GM18511 (cell line): Measurements from ENCODE around the gene AKAP13.

Source experiments
- ATAC-seq: cut with Tn5 transposase; IDR thresholded peaks from one replicate; pipeline ENCODE4 v1.9.1; 2021; ENCODE audit warnings: mild to moderate bottlenecking, moderate library complexity; ENCODE audit not compliant: unreplicated experiment

Gene AKAP13

DNA sequence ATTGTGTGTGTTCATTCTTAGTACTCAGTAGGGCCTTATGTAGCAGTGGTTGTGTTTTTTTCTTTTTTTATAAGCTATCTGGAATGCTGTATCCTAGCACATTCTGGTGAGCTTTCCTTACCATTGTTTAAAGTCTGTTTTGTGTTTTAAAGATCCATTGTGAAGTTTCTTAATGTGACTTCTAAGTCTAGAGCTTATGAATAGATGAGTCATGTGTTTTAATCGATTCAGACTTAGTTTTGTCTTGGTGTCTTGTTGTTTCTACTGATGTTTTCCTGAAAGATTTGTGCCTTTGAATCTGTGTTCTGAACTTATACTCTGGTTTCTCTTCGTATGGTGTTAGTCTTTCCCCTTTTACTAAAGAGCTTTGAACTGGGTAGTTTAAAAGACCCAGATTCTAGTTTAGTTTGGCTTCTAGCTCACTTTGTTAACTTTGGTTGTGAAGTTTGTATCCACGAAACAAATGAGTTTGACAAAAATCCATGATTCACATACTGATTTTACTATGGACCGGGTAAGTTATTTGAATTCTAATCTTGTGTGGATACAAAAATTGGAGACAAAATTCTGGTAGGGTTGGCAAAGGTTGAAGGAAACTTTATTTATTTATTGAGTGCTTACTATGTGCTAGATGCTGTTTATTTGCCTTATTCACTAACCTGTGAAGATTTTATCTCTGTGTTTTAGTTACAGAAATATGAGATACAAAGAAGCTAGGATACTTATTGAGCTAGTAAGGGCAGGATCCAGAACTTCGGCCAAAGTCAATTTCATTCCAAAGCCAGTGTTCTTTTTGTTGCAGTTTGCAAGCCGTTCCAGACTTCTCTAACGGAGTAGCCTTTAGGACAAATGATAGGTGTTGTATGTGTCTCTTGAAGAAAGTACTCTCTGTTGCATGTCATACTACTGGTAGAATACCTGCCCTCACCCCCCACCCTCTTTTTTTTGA lies 24.8 kb downstream of the AKAP13 start:
- ATAC-seq: no peak

DNA sequence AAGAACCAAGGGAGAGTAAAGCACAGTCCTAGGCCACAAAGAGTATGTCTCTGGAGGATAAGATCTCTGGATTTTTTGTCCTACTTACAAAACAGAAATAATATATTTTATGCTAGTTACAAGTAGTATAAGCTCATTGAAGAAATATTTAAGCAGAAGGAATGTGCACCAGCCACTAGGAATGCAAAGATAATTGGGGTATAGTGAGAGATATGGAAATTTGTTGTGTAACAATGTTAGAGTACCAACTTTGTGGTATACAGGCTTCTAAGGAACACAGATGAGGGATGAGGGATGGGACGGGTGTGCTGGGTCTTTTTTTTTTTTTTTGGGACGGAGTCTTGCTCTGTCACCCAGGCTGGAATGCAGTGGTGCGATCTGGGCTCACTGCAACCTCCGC lies 26.5 kb downstream of the AKAP13 start:
- no peak for ATAC-seq

DNA sequence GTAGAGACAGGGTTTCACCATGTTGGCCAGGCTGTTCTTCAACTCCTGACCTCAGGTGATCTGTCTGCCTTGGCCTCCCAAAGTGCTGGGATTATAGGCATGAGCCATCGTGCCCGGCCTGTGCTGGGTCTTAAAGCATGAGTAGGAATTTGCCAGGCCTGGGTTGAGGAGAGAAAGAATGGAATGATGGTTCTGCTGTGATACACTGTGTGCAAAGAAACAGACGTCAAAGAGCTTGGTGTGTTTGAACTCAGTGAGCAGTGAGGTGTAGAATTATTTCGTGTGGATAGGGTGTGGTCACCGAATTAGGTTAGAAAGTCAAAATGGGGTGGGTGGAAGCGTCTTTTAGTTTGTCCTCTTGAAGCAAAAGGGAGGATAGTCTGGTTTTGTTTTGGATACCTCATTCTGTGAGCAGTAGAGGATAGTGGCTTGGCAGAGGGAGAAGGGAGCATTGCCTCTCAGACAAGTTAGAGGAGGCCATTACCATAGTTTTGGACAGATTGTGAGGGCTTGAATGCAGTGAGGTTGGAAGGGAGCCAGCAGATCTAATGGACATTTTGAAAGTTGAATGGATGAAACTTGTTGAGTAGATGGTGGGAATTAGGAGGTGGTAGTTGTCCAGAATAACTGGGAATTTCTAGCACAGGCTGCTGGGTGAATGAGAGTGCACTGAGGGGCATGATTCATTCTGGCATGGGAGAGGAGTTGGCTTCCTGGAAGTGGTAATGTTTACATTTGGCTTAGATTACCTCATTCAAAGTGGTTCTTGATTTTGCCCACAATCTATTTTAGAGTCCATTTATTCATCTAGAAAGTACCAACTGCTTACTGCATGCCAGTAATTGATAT lies 27.2 kb downstream of the AKAP13 start:
- peak; percentile 67 for ATAC-seq

DNA sequence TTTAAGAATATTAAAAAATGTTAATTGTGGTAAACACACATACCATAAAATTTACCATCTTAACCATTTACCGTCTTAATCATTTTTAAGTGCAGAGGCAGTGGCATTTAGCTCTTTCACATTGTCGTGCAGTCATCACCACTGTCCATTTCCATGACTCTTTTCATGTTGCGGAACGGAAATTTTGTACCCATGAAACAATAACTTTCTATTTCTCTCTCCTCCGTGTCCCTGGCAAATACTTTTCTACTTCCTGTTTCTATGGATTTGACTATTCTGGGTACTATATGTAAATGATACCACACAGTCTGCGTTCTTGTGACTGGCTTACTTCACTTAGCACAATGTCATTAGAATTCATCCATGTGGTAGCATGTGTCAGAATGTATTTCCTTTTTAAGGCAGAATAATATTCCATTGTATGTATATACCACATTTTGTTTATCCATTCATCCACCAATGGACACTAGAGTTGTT lies 27.9 kb downstream of the AKAP13 start:
- peak; percentile 71 for ATAC-seq

DNA sequence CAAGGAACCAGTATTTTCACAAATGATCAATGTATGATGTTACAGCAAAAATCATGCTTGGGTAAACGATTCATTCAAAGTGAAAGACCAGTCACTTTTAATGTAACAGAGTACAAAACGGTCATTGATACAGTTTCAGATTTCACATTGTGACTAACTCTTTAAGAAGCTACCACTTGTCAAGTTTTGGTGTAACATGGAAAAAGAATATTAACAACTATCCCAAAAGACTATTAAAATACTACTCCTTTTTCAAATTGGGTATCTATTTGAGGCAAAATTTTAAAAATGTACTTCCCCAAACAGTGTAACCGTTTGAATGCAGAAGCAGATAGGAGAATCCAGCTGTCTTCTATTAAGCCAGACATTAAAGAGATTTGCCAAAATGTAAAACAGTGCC lies 31.7 kb downstream of the AKAP13 start:
- no peak for ATAC-seq

DNA sequence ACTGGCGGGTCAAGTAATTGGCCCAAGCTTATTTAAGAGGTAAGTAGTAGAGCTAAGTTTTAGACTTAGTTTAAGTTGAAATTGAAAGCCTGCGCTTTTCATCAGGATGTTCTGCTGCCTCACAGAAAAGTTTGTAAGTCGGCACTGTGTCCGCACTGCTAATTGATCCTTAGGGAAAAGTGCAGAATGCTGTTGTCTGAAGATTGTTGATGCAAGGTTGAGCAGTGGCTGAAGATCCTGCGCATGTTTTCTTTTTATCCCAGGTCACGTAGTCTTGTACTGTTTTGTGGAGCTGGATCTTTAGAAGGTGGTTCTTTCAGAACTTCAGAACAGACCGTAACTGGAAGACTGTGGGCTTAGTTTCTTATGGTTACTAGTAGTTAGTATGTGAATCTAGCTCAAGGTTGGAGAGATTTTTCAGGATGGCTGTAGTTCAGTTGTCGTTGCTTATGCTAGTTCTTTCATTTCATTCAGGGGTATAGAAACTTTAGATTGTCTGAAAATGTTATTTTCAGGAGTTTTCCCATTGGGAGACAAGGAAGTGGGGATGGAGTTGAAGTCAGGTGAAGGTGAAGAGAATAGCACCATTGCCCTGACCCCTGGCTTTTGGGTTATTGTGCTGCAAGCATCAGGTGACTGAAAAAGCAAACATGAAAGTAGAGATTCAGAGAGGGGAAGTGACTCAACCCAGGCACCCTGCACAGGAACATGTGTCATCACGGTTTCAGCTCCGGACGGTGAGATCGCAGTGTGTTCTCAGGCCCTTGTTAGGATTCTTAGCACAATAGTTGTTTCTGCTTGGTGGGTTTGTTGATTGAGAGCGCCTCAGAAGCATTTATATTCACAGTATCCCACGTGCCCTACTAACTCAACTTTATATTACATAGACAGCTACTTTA lies 32.8 kb downstream of the AKAP13 start:
- peak; percentile 98 for ATAC-seq

DNA sequence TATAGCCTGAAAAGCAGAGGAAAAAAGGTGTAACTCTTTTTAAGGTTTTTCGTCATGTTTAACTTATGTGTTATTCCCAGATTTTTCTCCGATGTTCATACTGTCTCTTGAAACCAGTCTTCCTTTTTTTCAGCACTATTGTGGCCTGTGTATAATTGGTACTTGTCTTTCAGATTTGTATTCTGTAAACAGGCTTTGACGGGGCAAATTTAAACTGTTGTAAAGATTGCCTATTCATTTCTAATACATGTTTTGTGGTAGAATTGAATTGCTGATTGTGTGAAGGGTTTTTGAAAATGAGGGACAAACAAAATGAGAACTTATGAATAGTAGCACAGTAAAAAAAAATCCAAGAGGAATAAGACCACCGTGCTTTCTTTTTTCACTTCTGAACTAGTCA lies 33.6 kb downstream of the AKAP13 start:
- no peak for ATAC-seq

DNA sequence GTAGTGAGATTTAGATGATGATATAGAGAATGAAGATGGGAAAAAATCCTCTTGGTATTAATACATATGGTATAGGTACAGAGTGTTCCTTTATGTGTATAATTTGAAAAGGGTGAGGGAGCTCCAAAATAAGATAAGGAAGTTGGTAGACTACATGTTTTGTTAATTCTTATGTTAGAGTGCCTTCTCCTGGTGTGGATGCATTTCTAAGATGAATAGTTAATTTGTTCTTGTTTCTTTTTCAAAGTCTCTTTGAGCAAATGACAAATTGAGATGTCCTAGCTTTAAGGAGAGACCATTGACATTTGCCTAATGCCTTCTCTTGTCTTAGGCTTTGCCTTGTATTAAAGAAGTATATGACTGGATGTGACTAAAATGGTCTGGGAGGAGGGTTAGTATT lies 34.1 kb downstream of the AKAP13 start:
- no peak for ATAC-seq

DNA sequence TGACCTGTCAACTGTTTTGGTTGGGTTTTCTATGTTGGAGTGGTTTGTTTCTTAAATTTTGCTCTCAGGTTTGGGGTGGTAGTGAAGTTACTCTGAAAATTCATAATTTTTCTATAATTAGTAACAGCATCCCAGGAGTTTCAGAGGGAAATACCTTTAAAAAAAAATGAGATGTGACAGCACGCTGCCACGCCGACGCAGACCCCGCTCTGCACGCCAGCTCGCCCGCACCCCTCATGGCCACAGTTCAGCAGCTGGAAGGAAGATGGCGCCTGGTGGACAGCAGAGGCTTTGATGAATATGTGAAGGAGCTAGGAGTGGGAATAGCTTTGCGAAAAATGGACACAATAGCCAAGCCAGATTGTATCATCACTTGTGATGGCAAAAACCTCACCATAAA lies 34.6 kb downstream of the AKAP13 start:
- no peak for ATAC-seq

DNA sequence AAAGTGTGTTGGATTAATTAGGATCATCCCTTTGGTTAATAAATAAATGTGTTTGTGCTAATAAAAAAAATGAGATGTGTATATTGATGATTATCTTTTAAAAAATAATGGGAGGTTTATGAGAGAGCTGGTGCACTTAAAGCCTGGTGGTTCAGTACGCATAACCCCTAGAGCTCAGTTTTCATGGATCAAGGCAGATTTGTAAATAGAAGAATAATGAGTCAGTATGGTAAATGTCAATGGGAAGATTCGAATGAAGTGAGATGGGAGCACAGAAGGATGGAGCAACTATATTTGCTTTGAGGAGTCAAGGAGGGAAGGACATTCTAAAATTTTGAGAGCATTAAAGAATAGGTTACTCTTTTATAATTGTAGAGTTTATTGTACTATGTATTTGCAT lies 35.4 kb downstream of the AKAP13 start:
- no peak for ATAC-seq

DNA sequence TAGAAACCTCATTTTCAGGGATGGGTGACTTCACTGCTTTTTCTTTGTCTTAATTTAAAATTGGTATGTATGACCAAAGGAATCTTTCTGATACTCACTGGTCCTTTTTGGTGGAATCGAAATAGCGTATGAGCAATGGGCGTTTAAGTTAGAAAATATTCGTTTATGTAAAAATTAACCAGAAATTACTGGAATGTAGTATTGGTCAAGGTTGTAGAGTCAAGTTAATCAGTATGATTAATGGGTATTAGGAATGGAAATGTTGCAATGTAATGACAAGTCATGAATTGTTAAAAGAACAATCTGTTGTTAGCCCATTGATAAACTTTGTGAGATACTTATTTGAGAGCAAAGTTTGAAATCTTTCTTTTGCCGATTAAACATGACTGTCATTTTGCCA lies 36.9 kb downstream of the AKAP13 start:
- ATAC-seq: no peak

DNA sequence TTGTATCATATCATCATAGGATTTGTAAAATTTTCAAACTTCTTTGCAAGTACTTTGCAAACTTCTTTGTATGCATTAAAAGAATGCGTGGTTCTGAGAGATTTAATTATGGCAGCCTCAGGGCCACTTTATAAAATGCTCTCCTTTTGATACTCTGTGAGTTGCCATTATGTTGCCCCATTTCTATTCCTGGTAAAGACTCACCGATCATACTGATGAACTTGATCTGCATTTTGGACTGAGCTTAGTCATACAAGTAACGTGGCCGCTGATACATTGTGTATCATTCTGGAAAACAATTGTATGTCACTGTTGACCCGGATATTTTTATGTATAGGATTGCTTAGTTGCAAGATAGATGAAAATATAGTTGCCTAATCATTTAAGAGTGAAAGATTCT lies 38.8 kb downstream of the AKAP13 start:
- ATAC-seq: no peak

DNA sequence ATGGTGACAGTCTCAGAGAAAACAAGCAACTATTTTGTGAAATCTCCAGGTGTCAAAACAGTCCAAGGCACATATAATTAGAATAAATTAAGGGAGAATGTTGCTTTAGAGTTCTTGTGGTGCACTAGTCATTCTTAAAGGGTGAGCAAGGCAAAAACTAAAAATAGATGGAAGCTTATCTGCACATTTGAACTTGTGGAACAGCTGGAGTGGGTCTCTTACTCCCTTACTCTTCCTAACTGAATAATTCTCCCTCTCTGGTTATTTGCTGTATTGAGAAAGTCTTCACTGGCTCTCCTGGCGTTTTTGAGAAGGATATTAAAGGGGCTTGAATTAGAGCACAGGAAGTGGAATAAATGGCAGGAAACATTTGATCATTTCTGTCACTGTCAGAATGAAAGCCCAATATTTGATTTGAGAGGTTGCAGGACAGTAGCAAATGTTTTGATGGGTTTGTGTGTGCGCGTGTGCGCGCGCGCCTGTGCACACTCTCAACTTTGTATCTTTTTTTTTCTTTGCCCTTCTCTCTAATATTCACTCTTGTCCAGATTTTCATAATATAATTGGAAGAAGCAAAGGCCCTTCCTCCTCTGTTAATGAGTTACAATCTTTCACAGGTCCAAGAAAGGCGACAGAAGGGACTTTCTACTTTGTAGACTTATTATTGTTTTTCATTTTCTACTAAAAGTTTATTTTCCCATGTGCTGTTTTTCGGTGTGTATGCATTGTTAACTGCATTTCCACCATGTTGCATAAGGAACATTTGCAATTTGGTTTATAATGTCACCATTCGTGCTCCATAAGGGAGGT lies 40.9 kb downstream of the AKAP13 start:
- ATAC-seq: no peak

DNA sequence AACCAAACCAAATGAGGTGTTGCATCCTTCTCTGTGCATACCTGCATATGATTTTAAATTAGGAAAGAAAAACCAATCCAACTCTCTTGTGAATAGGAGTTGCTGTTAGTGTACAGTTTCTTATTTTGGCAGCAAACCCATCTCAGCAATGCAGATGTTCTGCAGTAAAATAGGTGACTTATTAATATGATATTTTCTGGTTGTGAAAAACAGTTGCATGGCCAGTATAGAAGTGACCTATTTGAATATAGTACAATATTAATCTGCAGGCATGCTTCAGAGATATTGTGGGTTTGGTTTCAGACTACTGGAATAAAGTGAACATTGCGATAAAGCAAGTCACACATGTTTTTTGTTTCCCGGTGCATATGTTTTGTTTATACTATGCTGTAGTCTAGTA lies 42.2 kb downstream of the AKAP13 start:
- peak; percentile 68 for ATAC-seq

DNA sequence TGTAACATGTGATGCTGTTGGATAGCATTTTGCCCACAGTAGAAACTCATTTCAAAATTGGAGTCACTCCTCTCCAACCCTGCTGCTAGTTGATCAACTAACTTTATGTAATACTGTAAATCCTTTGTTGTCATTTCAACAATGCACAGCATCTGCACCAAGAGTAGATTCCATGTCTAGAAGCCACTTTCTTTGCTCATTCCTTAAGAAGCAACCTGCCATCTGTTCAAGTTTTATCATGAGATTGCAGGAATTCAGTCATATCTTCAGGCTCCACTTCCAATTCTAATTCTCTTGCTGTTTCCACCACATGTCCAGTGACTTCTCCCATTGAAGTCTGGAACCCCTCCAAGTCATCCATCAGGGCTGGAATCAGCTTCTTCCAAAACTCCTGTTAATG lies 42.9 kb downstream of the AKAP13 start:
- no peak for ATAC-seq

DNA sequence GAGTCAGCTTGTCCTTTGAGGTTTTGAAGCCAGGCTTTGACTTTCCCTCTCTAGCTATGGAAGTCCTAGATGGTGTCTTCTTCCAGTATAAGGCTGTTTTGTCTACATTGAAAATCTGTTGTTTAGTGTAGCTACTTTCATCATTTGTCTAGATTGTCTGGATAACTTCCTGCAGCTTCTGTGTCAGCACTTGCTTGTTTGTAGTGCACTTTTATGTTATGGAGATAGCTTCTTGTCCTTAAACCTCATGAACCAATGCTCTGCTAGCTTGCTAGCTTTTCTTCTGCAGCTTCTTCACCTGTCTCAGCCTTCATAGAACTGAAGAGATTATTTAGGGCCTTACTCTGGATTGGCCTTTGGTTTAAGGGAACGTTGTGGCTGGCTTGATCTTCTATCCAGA lies 43.8 kb downstream of the AKAP13 start:
- no peak for ATAC-seq

DNA sequence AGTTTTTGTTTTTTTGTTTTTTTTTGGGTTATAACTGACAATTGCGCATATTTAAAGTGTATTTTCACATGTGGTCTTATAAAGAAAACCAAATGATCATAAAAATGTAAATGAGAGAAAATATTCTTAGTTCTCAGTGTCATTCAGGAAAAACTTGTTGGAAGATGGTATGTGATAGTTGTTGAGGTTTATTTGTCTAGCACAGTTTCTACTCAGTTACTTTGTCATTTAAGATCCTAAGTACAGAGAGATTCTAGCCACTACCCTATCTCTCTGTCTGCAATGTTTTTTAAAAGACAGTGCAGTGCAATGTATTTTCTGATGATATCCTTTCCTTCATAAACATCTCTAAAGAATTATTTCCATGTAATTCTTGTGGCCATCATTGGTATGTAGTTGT lies 46.1 kb downstream of the AKAP13 start:
- ATAC-seq: no peak

DNA sequence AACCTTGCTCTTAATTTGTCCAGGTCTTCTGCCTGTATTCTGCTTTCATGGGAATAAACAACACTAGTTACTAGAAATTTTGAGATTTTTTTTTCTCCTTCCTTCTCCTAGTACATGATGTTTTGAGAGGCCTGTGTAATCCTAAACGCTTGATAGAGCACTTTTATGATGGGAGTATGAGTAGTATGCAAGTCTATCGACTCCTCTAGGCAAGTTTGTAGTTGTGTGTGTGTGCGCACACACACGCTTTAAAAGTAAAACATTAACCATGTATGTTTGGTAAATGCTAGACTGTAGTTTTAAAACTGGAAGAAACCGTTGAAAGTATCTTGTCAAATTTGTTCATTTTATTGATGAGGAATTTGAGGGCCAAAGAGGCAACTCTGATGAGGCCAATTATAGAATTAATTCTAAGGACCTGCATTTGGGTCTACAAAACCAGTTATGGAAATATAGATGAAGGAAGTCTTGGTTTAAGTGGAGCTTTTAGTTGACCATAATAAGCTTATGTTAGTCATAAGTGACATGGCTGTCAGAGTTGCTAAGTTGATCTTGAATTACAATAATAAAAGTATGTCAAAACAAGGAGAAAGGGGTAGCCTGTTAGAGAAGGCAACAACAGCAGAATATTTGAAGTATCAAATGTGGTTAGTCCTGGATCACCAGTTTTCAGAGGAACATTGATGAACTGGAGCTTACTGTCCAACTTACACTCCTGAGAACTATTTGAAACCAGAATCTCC lies 47.1 kb downstream of the AKAP13 start:
- ATAC-seq: no peak

DNA sequence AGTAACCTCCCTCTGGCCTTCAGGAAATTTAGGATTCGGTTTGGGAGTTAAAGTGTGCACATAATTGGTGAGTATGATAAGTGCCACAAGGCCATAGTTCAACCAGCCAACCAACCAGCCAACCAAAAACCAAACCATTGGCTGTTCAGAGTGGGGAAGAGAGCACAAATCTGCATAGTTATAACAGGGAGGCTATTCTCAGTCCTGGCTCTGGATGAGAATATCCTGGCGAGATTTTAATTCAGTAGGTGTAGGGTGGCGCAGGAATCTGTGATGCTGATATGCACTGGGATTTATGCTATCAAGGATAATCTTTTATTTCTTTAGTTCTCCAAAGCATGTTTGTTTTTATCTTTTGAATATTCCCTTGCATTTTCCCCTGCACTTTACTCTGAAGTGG lies 49.1 kb downstream of the AKAP13 start:
- no peak for ATAC-seq
